HFFc6 (cell line): Measurements from ENCODE around the gene FOXA1. TPM values are rescaled to one million over a fixed set of nuclear protein-coding genes. Genes with fewer than 3 reads are reported as not detected.

Source experiments
- DNase-seq: peaks from one replicate; pipeline ENCODE4 v3.0.0-alpha.2; 2018
- H3K27ac Mint-ChIP-seq: 2 replicates; pipeline ENCODE4 v1.8.0; 2020; ENCODE audit warnings: mild to moderate bottlenecking, mixed read lengths
- H3K27me3 Mint-ChIP-seq: 2 replicates; pipeline ENCODE4 v1.8.0; 2021; ENCODE audit warnings: mild to moderate bottlenecking, moderate library complexity, mixed read lengths; ENCODE audit not compliant: insufficient read depth
- H3K36me3 Mint-ChIP-seq: 2 replicates; pipeline ENCODE4 v1.8.0; 2021; ENCODE audit warnings: low read depth, mixed read lengths
- H3K4me1 Mint-ChIP-seq: 2 replicates; pipeline ENCODE4 v1.8.0; 2020; ENCODE audit warnings: low read depth, mixed read lengths
- H3K4me3 Mint-ChIP-seq: 2 replicates; pipeline ENCODE4 v1.8.0; 2020; ENCODE audit warnings: mild to moderate bottlenecking, moderate library complexity, mixed read lengths
- H3K9me3 Mint-ChIP-seq: 2 replicates; pipeline ENCODE4 v1.8.0; 2020; ENCODE audit warnings: mild to moderate bottlenecking, mixed read lengths
- total RNA-seq, 6 experiments: library from RNA; stranded (reverse); fragmentation: NEBNext Ultra II Directional; extraction: Animal tissue kit (Norgen Biotek cat#: 25700); gene quantifications; 2 replicates in 1 of 6; 3 replicates in 5 of 6; pipeline ENCODE4 v1.2.3, GENCODE V29; 2021
- TF ChIP-seq, protein P1 (sequence below): fragments of 200-600 bp; sonication (generic); IDR thresholded peaks from 2 replicates; pipeline ENCODE4 v1.5.0; 2021; ENCODE audit warnings: antibody characterized with exemption, mild to moderate bottlenecking

The FOXA1 gene
- total RNA-seq, 6 experiments from 2014 or later: 0.36 to 7.3 (median 7.0) TPM

- TF ChIP-seq, protein P1, sequence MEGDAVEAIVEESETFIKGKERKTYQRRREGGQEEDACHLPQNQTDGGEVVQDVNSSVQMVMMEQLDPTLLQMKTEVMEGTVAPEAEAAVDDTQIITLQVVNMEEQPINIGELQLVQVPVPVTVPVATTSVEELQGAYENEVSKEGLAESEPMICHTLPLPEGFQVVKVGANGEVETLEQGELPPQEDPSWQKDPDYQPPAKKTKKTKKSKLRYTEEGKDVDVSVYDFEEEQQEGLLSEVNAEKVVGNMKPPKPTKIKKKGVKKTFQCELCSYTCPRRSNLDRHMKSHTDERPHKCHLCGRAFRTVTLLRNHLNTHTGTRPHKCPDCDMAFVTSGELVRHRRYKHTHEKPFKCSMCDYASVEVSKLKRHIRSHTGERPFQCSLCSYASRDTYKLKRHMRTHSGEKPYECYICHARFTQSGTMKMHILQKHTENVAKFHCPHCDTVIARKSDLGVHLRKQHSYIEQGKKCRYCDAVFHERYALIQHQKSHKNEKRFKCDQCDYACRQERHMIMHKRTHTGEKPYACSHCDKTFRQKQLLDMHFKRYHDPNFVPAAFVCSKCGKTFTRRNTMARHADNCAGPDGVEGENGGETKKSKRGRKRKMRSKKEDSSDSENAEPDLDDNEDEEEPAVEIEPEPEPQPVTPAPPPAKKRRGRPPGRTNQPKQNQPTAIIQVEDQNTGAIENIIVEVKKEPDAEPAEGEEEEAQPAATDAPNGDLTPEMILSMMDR: 0 out of 2 replicates have a peak, but pooled peaks have one; percentile 10
- peaks cover 21% of the 10 kb centered on the region; the same call in 1 of the 2 replicates for H3K4me1 Mint-ChIP-seq
- no peak for DNase-seq
- H3K36me3 Mint-ChIP-seq: peaks cover 2% of the 10 kb centered on the region; the same call in 1 of the 2 replicates
- peaks cover 38% of the 10 kb centered on the region for H3K27me3 Mint-ChIP-seq
- peak overlapping the region; percentile 63; the same call in 1 of the 2 replicates for H3K4me3 Mint-ChIP-seq
- H3K9me3 Mint-ChIP-seq: no peaks in the 10 kb centered on the region
- H3K27ac Mint-ChIP-seq: no peak overlapping the region
Observed at GRCh38 chr14:37583358-37584210, 11.5 kb downstream of the FOXA1 start.

DNA sequence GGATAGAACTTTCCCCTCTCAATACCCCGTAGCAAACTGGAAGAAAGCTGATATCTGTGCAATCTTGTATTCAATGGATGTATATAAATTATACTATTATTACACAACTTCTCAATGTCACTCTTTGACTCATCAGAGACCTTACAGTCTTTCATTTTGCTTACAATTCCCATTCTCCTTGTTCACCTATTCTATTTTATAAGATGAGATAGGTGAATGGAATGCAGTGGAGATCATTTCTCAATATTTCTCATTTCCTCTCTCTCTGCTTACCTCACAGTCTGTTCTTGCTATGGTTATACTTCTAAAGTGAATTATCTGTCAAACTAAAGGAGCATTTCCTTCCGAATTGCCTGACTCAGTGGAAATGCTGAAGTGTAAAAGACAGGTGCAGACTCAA lies 14.9 kb downstream of the FOXA1 start:
- Mint-ChIP-seq H3K4me3 (no peak overlapping the region), H3K36me3 (no peaks in the 10 kb centered on the region), H3K9me3 (no peaks in the 10 kb centered on the region), H3K27ac (no peak overlapping the region), H3K4me1 (peaks cover 16% of the 10 kb centered on the region; the same call in 1 of the 2 replicates), H3K27me3 (peaks cover 18% of the 10 kb centered on the region)
- no peak for DNase-seq
- TF ChIP-seq, protein P1: no peak

GRCh38 chr14:37579274-37579673 lies 15.8 kb downstream of the FOXA1 start:
- Mint-ChIP-seq H3K9me3 (no peaks in the 10 kb centered on the region), H3K27me3 (peaks cover 12% of the 10 kb centered on the region), H3K27ac (no peak overlapping the region), H3K4me1 (peaks cover 16% of the 10 kb centered on the region; the same call in 1 of the 2 replicates), H3K4me3 (no peak overlapping the region), H3K36me3 (no peaks in the 10 kb centered on the region)
- TF ChIP-seq, protein P1: no peak
- no peak for DNase-seq

GRCh38 chr14:37573356-37573755 lies 21.7 kb downstream of the FOXA1 start:
- Mint-ChIP-seq H3K36me3 (no peaks in the 10 kb centered on the region), H3K9me3 (no peaks in the 10 kb centered on the region), H3K27ac (no peak overlapping the region), H3K4me3 (no peak overlapping the region), H3K4me1 (peaks cover 21% of the 10 kb centered on the region), H3K27me3 (peaks cover 8% of the 10 kb centered on the region)
- TF ChIP-seq, protein P1: no peak
- peak; percentile 18 for DNase-seq

GRCh38 chr14:37571391-37571790 lies 23.7 kb downstream of the FOXA1 start:
- TF ChIP-seq, protein P1: no peak
- no peak overlapping the region for H3K27ac Mint-ChIP-seq

More at GRCh38 chr14:37571391-37571790, 23.7 kb downstream of the FOXA1 start:
- Mint-ChIP-seq H3K4me3 (no peak overlapping the region), H3K4me1 (peaks cover 26% of the 10 kb centered on the region), H3K9me3 (no peaks in the 10 kb centered on the region), H3K36me3 (no peaks in the 10 kb centered on the region), H3K27me3 (peaks cover 6% of the 10 kb centered on the region)
- DNase-seq: no peak
